Mononuclear cell (primary cell): Measurements from ENCODE around the gene THOC2. TPM values are rescaled to one million over a fixed set of nuclear protein-coding genes. Genes with fewer than 3 reads are reported as not detected.
"Not testable (repeated sequence)": the region's sequence is repeated elsewhere in the genome, so short reads cannot be mapped to it uniquely, and the experiment has no call there.

Source experiments
- H3K27me3 ChIP-seq: 2 replicates; pipeline ENCODE4 v1.6.0; 2011; ENCODE audit warnings: low read length, control low read depth; ENCODE audit not compliant: insufficient read depth
- H3K4me1 ChIP-seq: 2 replicates; pipeline ENCODE4 v1.5.1; 2011; ENCODE audit warnings: mild to moderate bottlenecking, low read length, control low read depth; ENCODE audit not compliant: insufficient read depth
- H3K4me3 ChIP-seq: 2 replicates; pipeline ENCODE4 v1.5.1; 2011; ENCODE audit warnings: mild to moderate bottlenecking, low read length, moderate library complexity
- H3K9me3 ChIP-seq: 2 replicates; pipeline ENCODE4 v1.5.1; 2011; ENCODE audit warnings: low read depth, mild to moderate bottlenecking, control low read depth, low read length
- total RNA-seq: library from RNA; depleted of rRNA; stranded (reverse); fragments of >200 nt; gene quantifications from one replicate; pipeline ENCODE4 v1.2.3, GENCODE V29; 2012

Gene THOC2
- total RNA-seq, 1 donor, result 107 TPM

DNA sequence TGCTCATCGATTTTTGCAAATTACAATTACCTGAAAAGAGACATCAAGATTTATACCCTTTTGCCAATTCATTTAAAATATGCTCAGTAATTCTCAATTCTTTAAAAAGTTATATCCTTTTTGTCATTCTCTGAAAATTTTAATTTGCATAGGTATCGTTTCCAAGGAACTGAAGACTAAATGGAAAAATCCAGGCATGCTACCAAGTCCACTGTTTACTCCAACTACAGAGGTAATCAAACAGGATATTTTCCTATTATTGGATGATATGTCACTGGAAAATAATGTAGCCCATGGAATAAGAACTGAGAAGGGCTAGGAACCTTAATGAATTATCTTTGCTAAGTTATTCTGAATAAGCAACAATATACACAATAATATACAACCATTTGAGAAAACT lies 132.7 kb downstream of the THOC2 start:
- Histone ChIP-seq H3K27me3 (no peaks in the 10 kb centered on the region), H3K4me3 (no peak overlapping the region), H3K9me3 (no peaks in the 10 kb centered on the region), H3K4me1 (no peaks in the 10 kb centered on the region)

DNA sequence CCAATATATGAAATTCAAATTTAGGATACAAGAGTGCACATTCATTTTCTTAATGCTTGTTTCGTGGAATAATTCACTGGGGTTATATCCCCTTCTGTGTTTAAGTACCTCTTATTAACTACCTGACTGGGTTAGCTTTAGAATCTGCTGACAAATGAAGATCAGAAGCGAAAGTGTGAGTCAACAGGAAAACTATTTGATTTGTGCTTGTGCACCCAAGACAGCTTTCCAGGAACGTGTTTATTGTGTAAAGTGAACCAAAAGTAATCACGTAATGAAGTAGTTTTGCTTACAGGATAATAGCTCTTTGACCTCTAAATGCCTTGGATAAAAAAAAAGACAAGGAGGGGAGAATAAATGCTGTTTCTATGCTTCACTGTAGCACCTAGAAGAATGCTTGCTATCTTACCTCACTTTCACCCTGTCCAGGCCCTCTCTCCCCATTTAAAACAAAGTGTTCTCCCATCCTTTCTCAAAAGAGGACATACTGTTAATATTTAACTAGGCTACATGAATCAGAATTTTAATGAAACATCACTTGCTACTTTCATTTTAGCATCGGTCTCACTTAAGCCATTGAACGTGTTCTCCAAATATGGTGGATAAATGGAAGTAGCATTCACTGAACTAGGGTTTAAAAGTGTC lies 141.9 kb downstream of the THOC2 start:
- H3K27me3 ChIP-seq, result no peaks in the 10 kb centered on the region

DNA sequence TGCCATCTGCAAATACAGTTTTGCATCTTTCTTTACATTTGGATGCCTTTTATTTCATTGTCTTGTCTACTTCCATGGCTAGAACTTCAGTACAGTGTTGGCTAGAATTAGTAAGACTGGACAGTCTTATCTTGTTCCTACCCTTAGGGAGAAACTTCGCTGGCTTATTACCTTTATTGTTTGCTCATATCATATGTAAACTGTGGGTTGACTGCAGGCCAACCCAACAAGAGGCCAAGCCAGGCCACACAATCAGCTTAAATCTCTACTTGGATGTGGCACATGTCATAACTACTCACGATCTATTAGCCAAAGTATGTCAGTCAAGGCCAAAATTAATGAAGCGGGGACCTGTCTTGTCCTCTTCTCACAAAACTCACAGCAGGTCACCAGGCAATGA lies 144.1 kb downstream of the THOC2 start:
- Histone ChIP-seq H3K4me3 (no peak overlapping the region), H3K27me3 (no peaks in the 10 kb centered on the region), H3K9me3 (no peaks in the 10 kb centered on the region), H3K4me1 (no peaks in the 10 kb centered on the region)

More for the DNA sequence above, 141.9 kb downstream of the THOC2 start:
- Histone ChIP-seq H3K9me3 (no peaks in the 10 kb centered on the region), H3K4me1 (no peaks in the 10 kb centered on the region), H3K4me3 (no peak overlapping the region)

DNA sequence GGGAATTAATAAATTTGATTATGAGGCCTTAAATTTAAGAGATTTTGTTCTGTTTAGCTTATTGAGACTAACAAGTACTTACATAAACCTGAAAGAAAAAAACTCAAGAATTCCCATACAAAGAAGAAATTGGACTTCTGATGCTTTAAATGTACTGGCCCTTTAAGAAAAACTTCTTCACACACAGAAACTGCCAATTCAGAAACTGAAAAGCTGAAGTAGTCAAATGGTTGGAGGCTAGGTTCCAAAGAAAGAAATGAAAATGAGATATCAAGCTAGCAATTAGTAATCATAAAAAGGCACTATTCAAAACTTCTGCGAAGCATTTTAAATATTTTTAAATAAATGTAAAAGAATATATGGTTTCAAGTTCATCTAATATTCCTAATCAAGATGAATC lies 151.3 kb downstream of the THOC2 start:
- H3K4me1 ChIP-seq, result no peaks in the 10 kb centered on the region
- H3K4me3 ChIP-seq, result no peak overlapping the region

DNA sequence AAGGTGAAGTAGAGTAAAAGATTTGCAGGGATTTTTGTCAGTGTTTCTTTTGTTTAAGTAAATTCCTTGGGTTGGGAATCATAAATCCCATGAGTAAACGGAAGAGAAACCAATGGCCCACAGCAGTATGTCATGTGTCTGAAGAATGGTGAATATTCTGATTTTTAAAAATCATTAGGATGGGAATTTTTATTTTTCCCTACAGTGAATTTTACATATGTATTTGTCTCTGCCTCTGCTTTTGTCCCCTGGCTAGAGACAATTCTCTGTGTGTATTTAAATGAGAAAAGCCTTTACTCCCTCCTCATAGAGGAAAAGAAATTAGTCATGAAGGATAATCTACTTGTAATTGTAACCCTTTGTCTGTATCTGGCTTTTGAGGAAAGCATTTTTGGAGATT lies 152.1 kb downstream of the THOC2 start:
- H3K4me3 ChIP-seq, result no peak overlapping the region
- no peaks in the 10 kb centered on the region for H3K4me1 ChIP-seq
- H3K9me3 ChIP-seq, result no peaks in the 10 kb centered on the region
- H3K27me3 ChIP-seq, result no peaks in the 10 kb centered on the region

More for the DNA sequence above, 151.3 kb downstream of the THOC2 start:
- H3K9me3 ChIP-seq, result no peaks in the 10 kb centered on the region
- no peaks in the 10 kb centered on the region for H3K27me3 ChIP-seq

DNA sequence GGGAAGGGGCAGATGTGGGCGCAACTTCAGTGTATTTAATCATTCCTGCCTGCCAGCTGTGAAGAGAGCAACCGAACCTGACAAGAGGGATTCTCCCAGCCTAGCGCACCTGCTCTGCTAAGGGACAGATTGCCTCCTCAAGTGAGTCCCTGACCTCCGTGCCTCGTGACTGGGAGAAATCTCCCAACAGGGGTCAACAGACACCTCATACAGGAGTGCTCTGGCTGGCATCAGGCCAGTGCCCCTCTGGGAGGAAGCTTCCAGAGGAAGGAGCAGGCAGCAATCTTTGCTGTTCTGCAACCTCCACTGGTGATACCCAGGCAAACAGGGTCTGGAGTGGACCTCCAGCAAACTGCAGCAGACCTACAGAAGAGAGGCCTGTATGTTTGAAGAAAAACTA lies 158.8 kb downstream of the THOC2 start:
- H3K4me3 ChIP-seq, H3K9me3 ChIP-seq, H3K27me3 ChIP-seq, H3K4me1 ChIP-seq: not testable (repeated sequence)

DNA sequence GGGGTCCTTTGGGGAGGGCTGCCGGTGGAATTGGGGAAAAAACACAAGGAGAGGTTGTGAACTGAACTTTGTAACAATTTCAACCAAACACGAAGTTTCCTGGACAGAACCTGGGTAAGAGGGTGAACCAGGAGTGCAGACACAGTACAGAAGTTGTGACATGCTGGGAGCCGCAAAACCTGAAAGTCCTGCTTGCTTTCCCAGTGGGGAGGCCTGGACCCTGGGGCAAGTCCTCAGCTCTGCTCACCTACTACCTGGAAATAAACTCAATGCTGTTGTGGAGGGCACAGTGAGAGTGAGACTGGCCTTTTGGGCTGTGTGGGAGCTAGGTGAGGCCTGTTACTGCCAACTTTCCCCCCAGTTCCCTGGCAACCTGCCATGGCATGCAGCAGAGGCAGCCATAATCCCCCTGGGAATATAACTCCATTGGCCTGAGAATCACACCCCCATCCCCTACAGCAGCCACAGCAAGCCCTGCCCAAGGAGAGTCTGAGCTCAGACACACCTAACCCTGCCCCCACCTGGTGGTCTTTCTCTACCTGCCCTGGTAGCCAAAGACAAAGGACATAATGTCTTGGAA lies 162.8 kb downstream of the THOC2 start:
- no peak overlapping the region for H3K4me3 ChIP-seq
- no peaks in the 10 kb centered on the region for H3K9me3 ChIP-seq
- H3K4me1 ChIP-seq, result no peaks in the 10 kb centered on the region
- no peaks in the 10 kb centered on the region for H3K27me3 ChIP-seq

DNA sequence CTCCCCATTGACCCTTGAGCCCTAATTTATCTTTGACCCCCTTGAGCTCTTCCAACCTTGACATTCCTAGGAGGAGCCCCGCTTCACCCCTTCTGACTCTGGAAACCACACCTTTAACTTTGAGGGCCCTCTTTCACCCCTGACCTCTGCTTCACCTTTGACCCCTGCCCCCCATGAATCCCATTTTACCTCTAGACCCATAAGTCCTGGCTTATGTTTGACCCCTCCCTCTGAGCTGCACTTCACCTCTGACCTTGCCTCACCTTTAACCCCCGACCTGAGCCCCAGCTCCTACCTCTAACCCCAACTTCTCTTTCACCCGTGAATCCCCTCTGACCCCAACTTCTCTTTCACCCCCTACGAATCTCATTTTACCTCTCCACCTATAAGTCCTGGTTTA lies 169.7 kb downstream of the THOC2 start:
- no peak overlapping the region for H3K4me3 ChIP-seq
- no peaks in the 10 kb centered on the region for H3K4me1 ChIP-seq
- H3K9me3 ChIP-seq, result no peaks in the 10 kb centered on the region
- no peaks in the 10 kb centered on the region for H3K27me3 ChIP-seq

DNA sequence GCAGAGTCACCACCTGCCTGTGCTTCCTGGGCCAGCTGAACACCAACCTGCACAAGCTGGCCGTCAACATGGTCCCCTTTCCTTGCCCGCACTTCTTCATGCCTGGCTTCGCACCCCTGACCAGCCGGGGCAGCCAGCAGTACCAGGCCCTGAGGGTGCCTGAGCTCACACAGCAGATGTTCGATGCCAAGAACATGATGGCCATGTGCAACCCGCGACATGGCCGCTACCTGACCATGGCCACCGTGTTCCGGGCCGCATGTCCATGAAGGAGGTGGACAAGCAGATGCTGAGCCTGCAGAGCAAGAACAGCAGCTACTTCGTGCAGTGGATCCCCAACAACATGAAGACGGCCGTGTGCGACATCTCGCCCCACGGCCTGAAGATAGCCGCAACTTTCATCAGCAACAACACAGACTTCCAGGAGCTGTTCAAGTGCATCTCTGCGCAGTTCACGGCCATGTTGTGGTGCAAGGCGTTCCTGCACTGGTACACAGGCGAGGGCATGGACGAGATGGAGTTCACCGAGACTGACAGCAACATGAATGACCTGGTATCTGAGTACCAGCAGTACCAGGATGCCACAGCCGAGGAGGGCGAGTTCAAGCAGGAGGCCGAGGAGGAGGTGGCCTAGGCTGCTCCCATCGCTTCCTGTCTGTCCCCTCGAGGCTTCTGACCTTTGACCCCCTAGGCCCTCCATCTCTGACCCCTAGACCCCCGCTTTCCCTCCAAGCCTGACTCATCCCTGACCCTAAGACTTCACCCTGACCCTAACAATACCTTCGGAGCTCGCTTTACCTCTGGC lies 170.3 kb downstream of the THOC2 start:
- Histone ChIP-seq H3K27me3 (no peaks in the 10 kb centered on the region), H3K4me1 (no peaks in the 10 kb centered on the region), H3K9me3 (no peaks in the 10 kb centered on the region), H3K4me3 (no peak overlapping the region)

DNA sequence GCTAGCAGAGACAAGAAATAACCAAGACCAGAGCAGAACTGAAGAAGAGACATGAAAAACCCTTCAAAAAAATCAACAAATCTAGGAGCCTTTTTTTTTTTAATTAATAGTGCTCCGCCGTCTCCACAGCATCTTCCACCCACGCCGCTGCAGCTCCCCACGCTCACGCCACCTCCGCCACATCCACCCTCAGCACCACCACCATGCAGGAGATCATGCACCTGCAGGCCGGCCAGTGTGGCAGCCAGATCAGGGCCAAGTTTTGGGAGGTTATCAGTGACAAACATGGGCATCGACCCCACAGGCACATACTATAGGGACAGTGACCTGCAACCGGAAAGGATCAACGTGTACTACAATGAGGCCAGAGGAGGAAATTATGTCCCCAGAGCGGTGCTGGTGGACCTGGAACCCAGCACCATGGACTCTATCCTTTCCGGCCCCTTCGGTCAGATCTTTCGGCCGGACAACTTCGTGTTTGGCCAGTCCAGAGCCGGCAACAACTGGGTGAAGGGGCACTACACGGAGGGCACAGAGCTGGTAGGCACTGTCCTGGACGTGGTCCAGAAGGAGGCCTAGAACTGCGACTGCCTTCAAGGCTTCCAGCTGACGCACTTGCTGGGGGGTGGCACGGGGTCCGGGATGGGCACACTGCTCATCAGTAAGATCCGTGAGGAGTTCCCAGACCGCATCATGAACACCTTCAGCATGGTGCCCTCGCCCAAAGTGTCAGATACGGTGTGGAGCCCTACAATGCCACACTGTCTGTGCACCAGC lies 171.2 kb downstream of the THOC2 start:
- no peaks in the 10 kb centered on the region for H3K9me3 ChIP-seq
- H3K4me1 ChIP-seq, result no peaks in the 10 kb centered on the region
- no peak overlapping the region for H3K4me3 ChIP-seq
- no peaks in the 10 kb centered on the region for H3K27me3 ChIP-seq

DNA sequence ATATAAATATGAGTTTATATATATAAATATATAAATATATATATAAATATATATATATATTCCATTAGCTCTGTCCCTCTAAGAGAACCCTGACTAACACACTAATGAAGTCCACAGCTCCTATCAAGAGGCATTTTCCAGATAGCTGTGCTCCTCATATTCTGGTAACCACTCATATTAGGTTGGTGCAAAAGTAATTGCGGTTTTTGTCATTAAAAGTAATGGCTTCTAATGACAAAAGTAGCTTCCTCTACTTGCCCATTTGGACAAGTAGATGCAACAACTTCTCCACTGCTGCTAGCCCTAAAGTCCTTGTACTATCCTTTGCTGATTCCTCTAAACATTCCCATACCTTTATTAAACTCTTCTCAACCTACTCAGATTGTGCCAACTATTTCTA lies 182.0 kb downstream of the THOC2 start:
- Histone ChIP-seq H3K27me3 (no peaks in the 10 kb centered on the region), H3K4me1 (no peaks in the 10 kb centered on the region), H3K9me3 (no peaks in the 10 kb centered on the region), H3K4me3 (no peak overlapping the region)

Other genes with a start within 250 kb of the THOC2 start
- gene XIAP, start 127.0 kb upstream of the THOC2 start, total RNA-seq, result 21.6 TPM
- 132 TPM for gene STAG2, start 228.7 kb upstream of the THOC2 start, total RNA-seq